Hindlimb muscle (tissue), 1 donor: ENCODE results near the gene C1QTNF5. TPM values are rescaled to one million over a fixed set of nuclear protein-coding genes. Genes with fewer than 3 reads are reported as not detected.

Experiments used
- DNase-seq: peaks from one replicate; pipeline ENCODE4 v3.0.0-alpha.2; 2013
- polyA plus RNA-seq: library from polyadenylated mRNA; unstranded; fragments of 120-200 nt; gene quantifications from one replicate; pipeline ENCODE4 v1.2.1, GENCODE V29; 2013; ENCODE audit not compliant: insufficient read length

C1QTNF5 gene
- polyA plus RNA-seq, 1 donor = 27.6 TPM

DNA sequence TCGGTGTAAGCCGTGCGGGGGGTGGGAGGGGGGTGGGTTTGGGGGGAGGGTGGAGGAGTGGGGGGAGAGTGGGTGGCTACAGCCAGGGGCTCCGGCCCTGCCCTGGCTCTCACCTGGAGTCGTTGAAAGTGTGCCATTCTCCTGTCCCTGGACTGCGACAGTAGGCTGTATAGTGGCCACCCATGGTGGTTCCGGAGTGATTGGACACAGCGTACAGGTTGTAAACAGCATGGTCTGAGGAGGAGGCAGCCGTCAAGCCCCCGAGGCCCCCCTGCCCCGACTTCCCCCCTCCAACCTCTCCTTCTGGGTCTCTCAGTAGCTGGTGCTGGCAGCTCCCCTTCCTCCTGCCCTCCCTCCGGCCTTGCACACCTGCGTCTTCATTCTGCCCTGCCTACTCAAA, 16.4 kb upstream of the C1QTNF5 start:
- no peak for DNase-seq

DNA sequence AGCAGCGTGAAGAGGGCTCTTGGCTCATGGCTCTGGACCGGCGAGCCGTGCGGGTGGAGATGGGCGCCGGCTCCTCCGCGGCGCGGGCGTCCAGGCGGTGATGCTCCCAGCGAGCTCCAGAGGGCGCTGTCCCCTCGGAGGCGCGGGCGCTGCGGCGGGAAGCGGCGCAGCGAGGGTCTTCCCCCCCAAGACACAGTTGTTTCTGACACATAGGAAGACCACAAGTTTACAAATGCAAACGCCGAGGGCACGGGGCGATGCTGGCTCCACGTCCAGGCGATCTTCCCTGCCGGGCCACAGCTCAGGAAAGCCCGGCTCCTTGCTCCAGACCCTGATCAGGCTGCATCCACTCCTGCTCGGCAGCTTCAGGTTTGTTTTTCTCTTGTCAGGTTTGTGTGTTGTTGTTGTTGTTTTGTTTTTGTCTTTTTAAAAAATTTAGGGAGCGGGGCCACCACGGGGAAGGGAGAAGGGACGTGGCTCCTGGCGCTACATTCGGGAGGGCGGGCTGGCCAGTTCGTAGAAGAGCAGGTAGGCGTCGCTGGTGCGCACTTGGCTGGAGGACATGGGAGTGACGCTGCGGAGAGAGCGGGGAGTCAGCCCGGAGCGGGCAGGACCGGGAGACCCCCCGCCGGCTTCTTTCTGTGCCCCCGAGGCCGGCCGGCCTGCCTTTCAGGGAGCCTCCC, 15.8 kb upstream of the C1QTNF5 start:
- peak; percentile 88 for DNase-seq

DNA sequence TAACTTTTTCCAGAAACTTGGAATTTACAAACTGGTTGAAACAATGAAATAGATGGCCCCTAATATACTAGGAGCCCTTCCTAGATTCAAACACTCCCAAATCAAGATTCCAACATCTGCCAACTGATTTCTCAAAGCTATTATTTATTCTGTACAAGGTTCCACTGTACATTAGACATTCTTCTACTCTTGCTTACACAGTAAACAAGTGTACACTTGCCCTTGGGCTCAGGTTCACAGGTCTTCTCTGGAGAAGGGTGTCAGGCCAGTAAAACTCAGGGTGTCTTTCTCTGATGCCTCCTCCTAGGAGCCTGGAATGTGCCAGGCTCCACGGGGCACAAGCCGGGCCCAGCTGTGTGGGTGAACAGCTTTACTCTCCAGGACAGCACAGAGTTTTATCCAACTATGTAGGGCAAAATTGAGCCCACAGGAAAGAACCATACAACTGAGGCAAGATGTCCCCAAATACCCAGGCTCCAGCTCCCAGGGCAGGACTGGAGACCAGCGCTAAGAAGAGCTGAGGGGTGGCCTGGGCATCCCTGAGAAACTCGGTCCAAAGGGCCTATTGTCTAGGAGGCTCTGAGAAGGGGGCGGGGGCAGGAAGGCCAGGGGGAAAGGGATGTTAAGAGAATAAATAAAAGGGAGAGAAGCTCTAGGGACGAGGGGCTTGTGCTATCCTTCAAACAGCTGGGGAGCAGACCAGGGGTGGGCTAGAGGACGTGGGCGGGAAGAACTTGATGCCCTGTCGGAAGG, 14.6 kb upstream of the C1QTNF5 start:
- no peak for DNase-seq

DNA sequence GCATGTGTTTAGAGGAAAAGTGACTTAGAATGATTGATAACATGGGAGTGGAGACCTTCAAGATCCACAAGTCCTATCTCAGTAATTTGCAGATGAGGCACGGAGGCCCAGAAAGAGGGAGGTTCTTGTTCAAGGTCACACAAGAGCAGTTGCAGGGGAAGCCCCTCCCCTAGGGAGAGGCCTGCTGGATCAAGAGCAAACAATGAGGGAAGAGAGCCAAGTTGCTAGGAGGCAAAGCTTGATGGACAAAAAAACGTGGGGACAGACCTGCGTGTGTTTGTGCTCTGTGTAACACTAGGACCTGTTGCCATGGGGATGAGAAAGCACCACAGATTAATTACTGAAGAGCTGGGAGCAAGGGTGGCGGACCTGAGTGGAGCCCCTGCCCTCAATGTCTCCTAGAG, 12.2 kb upstream of the C1QTNF5 start:
- no peak for DNase-seq

DNA sequence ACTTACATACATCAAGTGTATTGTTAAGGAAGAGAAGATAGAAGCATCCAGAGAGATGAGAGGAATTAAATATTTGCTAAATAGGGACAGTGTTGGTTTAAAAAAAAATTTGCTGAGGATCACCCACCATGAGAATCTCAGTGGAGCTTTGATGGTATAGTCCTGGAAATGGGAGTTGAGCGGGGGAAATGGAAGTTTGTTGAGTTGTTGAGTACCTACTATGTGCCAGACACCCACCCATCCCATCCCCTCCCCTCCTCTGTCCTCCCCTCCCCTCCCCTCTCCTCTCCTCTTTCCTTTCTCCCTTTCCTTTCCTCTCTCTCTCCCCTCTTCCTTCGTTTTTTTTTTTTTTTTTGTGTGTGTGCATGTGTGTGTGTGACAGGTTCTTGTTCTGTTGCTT, 10.5 kb upstream of the C1QTNF5 start:
- no peak for DNase-seq

DNA sequence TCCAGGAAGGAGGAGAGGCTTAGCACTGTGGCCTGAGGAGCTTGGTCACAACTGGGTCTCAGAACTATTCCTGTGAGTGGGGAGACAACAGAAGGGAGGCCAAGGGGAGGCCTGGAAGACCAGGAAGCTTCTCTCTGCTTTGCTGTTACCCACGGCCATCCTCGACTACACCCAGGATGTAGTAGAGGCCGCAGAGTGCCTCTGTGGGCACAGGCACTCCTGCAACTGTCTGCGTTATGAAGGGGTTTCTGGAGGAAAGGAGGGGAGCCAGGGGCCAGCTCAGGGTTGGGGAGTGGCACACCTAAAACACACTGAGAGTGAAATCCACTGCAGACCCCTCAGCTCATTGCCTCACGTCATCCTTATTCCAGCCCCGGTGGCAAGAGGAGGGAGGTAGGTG, 9.6 kb upstream of the C1QTNF5 start:
- no peak for DNase-seq

DNA sequence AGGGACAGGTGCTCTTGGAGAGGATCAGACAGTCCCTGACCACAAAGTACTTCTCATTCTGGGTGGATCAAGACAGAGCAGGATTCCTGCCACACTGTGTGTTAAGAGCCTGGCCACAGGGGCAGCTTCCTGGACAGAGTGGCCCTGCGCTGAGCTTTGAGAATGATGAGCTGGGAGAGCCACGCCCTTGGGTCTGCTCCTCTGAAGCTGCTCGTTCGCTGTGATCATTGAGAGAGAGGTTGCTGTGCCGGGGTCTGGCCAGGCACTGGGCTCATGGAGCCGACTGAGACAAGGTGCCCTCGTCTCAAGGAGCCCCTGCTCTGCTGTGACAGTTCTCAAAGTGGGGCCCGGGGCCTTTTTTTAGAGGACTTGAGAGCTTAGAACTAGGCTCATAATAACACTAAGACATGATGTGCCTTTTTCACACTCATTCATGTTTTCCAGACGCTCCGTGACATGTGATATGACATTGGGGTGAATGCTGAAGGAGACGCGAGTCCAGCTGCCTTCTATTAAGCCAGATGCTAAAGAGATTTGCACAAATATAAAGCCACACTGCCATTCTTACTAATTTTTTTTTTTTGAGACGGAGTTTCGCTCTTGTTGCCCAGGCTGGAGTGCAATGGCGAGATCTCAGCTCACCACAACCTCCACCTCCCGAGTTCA, 7.4 kb upstream of the C1QTNF5 start:
- no peak for DNase-seq

DNA sequence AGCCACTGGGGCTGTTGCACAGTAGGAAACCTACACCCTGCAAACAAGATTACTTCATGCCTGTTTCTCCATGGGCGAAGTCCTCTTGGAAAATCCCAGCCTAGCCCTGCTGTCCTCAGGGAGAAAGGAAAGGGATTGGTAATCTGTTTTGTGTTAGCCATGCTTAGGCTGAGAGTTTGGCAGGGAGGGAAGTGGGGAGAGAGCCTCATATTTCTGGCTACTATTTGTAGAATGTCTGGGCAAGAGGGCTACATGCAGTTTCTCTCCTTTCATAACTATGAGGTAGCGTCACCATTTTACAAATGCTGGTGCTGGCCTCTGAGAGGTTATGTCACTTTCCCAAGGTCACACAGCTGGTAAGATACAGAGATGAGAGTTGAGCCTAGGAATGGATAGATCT, 6.6 kb upstream of the C1QTNF5 start:
- DNase-seq = no peak

DNA sequence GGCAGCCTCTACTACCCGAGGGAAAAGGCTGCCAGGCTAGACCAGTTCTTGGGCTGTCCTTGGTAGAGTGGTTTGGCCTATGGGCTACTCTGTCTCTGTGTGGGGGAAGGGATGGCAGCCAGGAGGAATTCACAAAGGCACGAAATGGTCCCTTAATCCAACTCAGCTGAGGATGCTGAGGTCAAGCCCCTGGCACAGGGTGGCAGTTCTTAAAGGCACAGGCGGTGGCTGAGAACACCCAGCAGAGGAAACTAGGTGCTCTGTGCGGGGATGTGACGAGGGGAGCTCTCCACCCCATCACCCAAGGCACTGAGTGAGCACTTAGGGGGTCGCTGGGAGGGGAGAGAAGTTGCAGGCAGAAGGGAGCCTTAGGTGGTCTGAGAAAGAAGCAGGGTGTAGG, 5.9 kb upstream of the C1QTNF5 start, which contains the start of gene MFRP:
Gene MFRP, minus strand, starts transcription at position 101 of the 400 bp plus-strand sequence. CDS start 192 bp downstream, outside the sequence.
- no peak for DNase-seq

DNA sequence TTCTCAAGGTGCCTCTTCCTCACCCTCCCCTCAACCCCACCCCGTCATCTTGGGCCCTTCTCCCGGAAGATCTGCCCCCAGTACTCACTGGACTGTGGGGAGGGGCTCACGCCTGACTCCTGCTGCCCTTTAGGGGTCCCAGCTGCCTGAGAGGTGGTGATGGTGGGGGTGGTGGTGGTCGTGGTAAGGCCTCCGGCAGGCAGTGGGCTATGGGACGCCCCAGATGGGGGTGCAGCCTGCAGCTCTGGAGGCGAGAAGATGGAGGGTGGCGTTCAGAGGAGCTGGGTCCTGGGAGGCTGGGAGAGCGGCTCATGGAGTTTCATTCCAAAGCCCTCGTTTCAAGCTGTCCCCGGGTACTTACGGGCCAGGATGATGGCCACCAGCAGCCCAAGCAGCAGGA, 5.0 kb upstream of the C1QTNF5 start:
- DNase-seq = no peak

DNA sequence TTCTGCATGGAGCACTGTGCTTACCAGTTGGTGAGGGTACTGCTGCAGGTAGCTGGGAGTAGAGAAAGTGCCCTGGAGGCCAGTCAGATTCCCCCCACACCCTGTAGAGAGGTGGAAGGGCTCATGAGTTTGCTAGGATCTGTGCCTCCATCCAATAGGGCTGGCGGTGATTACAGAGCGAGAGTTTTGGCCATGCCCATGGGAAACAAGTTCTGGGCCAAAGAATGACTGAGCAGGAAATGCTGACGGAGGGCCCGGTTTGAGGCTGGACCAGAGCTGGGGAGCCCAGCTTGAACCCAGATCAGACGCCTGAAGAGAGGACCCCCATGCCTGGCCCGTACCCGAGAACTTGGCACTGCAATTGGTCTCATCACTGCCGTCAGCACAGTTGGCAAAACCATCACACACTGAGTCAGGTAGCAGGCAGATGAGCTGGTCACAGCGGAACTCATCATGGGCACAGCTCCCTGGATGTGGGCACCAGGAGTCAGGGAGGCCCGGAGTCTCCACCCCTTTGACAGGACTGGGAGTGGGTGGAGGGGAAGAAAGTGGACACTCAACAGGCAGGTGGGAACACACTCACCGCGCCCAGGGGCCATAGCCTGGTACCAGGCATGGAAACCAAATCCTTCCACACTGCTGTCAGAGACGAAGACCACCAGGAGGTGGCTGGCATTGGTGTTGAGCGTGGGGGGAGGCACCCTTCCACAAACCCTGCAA, 3.8 kb upstream of the C1QTNF5 start:
- DNase-seq = no peak

DNA sequence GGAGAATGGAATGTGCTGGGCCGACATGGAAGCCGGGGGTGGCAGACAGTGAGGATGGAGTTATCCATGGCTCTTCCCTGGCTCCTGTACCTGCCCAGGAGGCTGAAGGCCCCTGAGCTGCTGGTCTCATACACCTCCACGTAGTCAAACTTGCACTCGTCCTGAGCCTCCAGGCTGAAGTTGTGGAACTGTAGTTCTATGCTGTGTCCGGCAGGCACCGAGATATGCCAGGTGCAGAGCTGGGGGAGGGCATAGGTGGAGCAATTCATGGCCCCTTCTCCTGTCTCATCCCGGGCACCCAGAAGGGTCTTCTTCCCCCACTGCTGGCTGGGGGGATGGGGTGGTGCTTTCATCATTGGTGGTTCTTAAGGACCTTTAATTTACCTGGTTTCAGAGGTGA, 3.0 kb upstream of the C1QTNF5 start:
- DNase-seq = no peak

DNA sequence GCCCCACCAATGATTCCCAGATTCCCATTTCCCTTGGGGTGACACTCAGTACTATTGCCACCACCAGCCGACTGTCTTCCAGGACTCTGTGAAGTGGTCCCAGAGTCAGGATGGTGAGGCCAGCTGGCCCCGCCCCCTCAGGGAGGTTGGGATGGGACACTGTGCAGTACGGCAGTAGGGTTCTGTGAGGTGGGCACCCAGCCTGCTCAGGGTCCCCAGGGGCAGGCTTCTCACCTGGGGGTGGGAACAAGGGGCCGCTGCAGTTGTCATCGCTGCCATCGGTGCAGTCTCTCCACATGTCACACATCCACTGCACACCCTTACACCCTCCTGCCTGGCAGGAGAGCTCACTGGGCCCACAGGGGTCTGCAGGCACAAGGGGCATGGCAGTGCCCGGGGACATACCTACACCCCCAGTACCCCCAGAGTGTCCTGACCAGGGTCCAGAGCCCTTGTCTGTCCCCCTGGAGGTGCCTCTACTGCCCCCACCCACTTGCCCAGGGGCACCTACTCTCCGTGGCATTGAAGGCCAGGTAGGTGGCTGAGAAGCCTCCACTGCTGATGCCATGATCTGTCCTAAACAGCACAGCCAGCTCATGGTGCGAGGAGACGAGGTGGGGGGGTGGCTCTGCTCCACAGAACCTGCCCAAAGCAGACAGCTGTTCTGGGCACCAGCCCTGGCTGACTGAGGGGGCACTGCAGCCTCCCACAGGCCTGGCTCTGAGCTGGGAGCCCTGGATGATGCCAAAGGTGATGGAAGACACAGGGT, 1.9 kb upstream of the C1QTNF5 start:
- no peak for DNase-seq

DNA sequence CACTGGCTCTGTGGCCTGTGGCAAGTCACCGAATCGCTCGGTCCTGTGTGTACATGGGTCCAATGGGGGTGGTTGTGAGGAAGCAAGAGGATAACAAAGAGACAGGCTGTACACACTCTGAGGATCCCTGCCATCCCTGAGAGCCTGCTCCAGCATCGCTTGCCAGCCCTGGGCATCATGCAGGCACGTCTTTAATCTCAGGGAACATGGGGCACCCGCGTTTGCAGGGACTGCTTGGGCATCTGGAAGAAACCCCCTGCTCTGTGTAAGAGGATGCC, 1.3 kb upstream of the C1QTNF5 start:
- DNase-seq = no peak

DNA sequence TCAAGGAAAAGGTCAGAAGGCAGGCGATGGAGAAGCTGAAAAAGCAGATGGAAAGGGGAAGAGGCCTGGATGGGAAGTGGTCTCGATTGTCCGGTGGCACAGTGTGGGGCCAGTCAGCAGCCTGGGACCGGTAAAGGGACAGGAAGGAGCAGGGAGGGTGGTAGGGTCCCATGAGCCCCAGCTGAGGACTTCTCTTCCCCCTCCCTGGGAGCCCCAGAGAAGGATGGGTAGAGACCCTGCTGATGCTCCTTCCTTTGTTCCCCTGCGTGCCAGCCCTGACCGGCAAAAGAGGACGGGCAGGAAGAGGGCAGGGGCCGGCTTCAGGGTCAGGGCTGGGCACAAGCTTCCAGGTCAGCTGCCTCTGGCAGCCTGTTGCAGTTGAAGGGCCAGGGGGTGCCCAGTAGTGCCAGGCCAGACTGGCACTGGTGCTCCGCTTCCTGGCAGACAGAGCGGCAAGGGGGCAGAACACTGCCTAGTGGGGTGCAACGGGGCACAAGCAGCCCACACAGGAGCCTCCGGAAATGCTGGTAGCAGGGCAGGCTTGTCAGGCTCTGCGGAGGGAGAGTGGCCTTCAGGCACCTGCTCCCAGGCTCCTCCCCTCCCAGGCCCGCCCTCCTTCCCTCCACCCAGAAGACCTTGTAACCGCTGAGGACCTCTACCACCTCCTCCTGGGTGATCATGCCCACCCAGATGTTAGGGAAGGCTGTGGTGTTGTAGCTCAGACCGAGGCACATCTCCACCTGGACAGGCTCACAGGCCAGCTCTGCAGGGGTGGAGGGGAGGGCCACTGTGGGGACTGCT, 739 bp upstream of the C1QTNF5 start:
- no peak for DNase-seq

DNA sequence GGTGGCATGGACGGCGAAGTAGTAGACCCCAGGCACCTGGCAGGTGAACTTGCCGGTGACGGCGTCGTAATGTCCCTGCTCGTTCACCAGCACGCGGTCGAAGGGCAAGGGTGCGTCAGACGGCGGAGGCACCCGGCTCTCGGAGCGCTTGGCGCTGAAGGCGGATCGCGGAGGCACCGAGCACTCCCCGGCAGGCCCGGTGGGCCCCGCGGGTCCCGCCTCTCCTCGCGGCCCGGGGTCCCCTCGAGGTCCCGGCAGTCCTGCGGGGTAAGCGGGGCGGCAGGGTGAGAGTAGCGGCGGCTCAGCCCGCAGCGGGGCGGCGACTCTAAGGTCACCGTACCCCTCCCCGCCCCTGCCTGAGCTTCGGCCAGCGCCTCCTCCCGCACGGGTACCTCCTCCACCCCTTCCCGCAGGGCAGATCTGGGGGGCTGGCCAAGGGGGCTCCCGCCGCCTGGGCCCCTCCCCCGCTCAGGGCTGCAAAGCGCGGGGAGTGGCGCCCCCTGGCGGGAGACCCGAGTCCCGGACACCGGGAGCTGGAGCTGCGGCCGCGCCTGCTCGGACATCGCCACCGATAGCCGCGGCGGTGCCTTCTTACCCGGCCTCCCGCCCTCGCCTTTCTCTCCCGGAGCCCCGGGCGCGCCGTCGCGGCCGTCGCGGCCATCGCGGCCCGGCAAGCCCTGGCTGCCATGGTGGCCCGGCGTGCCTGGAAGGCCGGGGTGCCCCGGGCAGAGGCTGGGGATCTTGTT, 921 bp downstream of the C1QTNF5 start:
- DNase-seq = peak; percentile 85

DNA sequence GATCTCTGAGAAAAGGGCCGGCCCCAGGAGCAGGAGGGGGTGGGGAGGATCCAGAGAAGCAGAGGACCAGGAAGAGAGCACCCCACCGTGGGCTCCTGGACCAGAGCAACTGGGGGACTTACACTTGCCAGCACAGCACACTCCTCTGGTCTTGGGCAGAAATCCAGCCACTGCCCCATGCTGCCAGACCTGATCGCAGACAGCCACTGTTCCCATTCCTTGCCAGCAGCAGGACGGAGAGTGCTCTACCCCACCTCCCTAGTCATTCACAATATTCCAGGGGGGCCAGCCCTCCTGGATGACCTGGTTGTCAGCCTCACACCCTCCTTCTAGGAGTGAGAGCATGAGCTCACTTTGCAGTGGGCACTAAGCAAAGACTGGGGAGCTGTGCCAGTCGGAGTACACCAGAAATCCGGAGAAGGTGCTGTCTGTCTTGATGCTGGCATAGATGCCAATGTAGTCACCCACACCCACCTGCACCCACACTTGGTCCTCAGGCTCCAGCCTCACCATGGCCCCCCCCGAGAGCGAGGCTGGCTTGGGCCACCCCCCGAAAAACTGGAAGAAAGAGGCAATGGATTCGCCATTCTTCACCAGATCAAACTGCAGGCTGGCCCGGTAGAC, 1.6 kb downstream of the C1QTNF5 start:
- DNase-seq = no peak

DNA sequence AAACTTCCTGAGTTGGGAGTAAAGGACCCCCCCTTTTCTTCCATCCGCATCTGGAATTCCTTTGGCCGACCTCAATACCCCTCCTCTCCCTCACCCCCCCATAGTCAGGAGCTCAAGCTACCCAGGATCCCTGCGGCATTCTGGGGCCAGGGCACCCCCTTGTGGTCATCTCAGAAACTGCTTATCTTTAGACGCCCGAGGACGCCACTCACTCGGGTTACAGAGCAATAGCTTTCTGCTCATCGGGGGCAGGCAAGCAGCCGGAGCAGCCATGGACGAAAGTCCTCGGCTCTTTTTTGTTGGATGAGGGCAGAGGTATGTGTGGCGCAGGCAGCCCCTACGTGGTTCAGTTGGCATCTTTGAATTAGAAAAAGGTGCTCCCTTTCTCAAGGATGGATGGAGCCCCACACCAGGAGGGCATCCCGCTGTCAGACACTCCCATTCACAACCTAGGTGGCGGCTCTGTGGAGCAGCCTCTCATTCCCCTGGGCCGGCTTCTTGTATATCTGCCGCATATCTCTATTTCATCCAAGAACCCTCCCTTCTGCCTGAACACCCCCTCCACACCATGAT, 2.3 kb downstream of the C1QTNF5 start:
- peak; percentile 79 for DNase-seq

DNA sequence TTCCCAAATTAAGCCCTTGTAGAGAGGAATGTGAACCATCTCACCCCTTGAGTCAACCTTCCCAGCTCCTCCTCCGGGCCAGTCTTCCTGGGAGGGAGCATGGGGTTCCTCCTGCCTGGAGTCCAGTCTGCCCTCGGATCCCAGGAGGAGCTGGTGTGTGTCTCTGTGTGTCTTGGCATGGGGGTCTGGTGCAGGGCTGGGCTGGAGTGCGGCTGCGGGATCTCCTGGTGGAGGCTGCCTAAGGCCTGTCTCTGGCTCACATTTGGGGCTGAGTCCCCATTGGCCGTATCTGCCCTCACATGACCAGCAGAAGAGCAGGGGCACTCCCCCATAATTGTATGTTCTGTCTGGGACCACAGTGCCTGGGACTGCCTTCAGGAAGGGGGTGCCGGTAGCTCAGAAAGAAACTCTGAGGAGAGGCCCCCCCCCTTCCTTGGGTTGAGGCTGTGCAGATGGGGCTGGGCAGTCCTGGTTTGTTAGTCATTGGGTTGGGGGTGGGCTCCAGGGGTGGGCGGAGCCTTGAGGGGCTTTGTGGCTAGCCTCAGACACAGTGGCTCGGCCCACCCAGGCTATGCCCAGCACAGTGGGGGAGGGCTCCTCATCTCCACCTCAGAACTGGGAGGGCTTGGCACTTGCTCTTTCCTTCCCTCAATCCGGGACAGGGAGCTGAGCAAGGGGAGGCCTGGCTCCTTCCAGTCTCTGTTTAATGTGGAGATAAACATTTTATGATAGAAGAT, 2.9 kb downstream of the C1QTNF5 start:
- no peak for DNase-seq
